ENCODE measurements around the gene FILIP1L.
"Not testable (repeated sequence)": the region's sequence is repeated elsewhere in the genome, so short reads cannot be mapped to it uniquely, and the experiment has no call there.

FILIP1L gene

DNA sequence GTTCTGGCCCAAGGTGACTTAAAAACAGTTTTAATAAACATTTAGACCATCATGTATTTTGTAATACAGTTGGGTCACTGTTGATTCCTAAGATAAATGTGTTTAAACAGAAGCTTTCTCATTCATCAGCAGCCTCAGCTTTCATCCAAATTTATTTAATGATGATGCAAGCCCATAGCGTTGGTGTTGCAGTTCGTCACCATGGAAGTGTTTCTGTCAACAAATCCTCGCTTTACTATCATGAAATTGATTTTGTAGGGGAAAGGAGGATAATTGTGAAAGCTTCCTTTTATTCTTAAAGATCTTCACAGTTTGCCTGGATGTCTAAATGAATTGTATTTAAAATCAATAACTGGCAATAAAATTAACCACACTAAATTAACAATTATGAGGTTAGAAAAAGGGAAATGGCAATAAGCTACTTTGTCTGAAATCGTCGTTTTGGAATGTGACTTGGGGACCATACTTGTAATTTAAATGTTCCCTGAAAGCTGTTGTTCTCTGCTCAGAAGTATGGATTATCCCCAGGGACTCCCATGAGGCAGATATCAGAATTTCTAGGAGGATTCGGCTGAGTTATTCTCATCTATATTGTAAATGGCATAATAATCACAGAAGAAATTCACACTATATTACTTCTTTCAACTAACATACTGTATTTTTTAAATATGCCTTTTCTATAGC lies 267.7 kb downstream of the FILIP1L start:
- DNase-seq, result no peak

DNA sequence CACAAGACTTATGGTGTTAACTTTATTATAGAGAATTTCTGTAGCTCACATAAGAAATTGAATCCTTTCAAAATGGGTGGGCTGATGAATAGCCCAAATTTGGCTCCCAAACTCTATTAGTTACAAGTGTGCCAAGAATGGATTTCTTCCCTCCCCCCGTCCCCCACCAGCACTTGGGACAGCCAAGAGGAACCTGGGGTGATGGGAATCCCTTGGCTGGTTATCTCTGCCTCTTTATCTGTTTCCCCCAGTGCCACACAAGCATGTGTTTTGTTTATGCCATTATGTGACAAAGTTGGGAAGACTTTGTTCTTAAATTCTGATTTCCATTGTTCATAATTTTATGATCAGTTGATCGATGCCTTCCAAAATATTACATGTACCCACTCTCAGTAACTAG lies 268.3 kb downstream of the FILIP1L start:
- no peak for DNase-seq

DNA sequence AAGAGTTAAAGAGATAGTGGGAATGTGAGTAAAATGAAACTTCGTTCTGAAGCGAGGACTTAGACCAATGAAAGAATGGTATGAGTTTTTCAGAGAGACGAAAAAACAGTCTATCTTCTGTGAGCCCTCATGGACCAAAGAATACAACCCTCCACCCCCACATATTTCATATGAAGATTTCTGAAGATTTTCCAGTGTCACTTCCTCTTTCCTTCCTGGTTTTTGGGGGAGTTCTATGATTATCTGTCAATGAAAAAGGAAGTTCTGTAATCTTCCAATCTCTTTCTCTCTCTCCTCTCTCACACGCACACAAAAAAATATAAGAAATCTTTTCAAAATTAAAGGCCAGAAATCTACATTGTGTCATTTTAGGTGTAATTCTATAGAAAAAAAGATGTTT lies 269.0 kb downstream of the FILIP1L start:
- no peak for DNase-seq

DNA sequence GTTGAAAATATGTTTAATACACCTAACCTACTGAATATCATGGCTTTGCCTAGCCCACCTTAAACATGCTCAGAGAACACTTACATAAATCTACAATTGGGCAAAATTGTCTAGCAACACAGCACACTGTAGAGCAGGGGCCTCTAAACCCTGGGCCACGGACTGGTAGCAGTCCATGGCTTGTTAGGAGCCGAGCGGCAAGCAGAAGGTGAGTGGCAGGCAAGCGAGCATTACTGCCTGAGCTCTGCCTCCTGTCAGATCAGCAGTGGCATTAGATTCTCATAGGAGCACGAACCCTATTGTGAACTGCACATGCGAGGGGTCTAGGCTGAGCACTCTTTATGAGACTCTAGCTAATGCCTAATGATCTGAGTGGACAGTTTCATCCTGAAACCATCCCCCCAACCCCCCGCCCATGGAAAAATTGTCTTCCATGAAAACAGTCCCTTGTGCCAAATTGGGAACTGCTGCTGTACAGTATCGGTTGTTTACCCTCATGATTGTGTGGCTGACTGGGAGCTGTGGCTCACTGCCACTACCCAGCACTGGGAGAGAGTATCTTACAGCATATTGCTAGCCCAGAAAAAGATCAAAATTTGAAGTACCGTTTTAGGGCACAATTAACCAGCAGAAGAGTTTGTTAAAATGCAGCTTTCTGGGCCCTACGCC lies 270.6 kb downstream of the FILIP1L start:
- DNase-seq, result peak in 1 of 51 donors; percentile 22

DNA sequence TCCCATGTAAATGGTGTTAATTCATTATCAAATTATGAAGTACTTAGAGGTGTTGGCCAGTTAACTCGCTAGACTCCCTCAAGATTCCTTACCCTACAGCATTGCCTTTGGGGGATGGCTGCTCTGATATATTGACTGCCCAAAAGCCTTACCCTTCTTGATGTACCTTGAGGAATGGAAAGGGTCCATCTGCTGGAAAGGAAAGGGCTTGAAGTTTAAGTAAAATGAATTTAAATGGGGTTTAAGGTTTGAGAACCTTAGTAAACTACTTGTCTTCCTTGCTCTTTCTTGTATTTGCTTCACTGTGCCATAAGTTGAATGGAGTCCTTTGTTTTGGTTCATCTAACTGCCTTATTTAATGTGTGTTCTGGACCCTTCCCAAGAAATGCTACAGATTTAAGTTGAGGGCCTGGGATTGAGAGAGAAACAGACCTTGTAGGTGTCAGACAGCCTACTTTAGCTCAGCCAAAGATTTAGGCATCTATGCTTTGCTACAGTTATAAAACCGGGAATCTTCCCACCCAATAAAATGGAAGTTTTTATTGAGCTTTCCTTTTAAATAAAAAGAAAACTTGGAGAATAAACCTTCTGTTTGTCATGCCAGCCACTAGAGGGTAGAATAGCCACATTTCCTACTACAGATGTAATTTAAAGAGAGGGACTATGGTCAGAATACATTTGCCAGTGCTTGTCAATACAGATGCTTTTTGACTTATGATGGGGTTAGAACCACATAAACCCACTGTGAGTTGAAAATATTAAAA lies 271.3 kb downstream of the FILIP1L start:
- DNase-seq, result peak in 1 of 51 donors; percentile 21

DNA sequence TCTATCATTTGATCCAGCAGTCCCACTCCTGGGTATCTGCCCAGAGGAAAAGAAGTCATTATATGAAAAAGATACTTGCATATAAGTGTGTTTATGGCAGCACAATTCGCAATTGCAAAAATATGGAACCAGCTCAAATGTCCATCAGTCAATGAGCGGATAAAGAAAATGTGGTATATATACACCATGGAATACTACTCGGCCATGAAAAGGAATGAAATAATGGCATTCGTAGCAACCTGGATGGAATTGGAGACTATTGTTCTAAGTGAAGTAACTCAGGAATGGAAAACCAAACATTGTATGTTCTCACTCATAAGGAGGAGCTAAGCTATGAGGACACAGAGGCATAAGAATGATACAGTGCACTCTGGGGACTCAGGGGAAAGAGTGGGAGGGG lies 272.4 kb downstream of the FILIP1L start:
- not testable (repeated sequence) for DNase-seq

DNA sequence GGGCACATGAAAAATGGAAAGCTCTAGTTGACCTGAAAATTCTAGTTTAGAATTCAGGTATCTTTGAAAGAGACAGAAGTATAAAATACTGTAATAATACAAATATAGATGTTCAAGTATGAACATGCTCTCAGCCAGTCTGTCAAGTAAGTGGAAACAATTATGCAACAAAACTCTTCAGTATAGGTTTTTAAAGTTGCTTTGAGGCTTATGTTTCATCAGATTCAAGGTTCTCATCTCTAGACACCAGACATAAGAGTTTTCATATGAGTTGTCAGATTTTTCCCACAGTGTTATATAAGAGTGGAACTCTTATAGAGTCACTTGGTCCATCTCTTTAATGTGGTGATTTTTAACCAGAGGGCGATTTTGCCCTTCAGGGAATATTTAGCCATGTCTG lies 274.7 kb downstream of the FILIP1L start:
- no peak for DNase-seq

DNA sequence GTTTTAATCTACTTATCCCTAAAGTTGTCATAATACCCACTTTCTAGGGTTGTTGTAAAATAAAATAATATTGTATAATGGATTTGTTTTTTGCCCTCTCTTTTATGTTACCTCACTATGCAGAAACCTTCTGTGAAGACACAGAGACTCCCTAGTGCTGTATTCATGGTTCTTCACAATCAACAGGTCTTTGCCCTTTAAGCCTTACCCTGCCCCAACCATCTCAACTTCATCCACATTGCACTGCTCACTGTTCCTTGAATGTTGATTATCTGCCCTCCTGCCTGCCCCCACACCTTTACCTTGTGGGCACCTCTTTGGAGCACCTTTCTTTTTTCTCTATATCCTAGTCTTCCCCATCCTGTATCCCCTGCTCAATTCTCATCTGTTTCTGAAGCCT lies 275.5 kb downstream of the FILIP1L start:
- DNase-seq, result no peak

DNA sequence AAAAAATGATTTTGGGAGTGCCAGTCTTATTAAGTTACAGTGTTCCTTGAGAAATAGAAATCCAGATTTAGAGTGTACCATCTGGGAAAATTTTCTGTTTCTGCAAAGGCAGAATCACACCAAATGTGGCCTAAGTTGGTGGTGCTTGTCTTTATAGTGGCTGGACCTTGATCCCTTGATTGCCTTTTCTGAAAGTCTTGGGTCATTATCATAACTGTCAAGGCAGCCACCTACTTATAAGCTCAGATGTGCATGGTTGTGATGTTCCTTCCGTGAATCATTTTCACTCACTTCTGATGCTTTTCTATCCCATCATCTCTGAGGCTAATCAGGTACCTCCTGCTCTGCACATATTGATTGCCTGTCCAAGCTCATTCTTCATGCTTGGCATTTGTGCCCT lies 276.6 kb downstream of the FILIP1L start:
- DNase-seq, result no peak

DNA sequence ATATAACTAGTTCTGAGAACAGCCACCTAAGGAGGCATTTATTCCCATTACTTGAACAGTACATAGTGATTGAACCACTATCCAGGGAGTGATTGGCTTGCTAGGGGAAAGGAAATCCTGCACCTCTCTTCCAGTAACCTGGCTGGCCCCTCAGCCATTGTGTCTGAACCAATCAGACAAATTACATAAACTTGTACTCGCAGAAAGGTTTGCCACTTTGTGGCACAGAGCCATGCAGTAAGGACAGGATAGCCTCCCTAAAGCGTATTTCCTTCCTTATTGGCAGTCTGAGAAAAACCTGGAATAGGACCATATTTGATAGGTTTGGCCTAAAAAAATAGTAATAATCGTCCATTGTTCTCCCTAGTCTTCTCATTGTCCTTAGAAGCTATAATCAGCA lies 277.6 kb downstream of the FILIP1L start:
- DNase-seq, result no peak

DNA sequence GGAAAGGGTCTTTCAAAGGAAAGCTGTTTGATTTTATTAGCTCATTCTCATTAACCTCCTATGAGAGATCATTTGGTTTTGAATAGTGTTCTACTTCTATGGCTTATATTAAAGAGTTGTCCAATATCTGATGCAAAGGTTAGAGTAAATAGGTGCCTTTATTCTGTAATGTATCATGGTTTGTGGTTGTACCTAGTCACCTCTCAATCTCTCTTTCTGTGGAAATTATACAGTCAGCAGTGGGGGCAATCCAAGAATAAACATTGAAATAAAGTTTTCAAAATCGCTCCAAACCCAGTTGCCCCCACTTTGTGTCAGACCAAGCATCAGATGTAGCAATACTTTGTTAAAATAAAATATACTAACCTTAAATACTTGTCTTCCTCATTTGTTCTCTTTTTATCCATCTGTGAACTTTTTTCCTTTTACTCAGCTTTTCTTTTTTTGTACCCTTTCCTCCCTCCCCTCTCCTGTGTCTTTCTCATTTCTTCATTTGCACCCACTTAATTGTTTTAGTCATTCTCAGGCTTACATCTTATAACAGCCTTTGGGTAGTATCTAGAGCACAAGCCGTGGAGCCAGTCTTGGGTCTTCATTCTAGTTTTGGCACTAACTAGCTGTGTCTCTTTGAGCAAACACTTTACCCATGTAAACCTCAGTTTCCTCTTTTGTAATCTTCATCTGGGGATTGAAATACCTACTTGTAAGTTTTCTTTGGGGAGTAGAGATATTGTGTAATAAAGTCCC lies 279.9 kb downstream of the FILIP1L start:
- no peak for DNase-seq

DNA sequence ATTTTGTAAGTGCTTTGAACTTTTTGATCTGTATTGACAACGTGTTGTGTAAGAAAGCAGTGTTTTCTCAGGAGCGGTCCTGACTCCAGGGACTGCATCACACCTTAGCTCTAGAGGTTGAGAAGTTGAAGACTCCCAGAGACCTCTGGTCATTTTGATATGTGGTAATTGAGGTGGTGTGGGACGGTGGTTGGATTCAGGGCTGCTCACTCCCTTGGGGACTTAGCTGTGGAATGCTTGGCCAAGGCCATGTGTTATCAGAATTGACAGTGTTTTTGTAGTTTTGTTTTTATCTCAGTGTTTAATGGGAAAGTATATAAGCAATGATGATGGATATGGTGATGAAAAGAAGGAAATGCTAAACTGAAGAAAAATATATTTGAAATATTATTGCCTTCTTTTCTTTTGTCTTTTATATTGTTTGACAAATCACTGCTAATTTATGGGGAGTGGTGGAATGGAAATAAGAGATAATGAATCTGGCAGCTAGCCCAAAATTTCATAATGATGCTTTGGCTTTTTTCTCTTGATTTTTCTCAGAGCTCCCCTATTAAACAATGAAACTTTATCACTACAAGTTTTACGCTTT lies 280.6 kb downstream of the FILIP1L start:
- no peak for DNase-seq

DNA sequence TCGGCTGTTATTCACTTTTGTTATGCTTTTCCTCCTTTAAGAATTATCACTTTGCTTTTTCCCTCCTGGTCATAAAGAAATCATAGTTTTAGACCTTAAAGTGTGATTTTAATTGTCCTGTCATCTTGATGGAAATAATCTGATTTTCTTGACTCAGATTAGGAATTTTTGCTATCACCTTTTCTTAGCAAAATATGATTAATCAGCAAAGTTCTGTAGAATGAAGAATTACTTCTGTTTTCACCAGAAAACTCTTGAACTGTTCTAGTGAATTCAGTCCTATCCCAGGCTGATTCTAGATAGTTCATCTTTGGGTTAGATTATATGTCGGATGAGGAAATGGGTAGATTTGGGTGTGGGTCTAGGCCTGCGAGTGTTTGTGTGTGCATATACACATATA lies 284.5 kb downstream of the FILIP1L start:
- no peak for DNase-seq

DNA sequence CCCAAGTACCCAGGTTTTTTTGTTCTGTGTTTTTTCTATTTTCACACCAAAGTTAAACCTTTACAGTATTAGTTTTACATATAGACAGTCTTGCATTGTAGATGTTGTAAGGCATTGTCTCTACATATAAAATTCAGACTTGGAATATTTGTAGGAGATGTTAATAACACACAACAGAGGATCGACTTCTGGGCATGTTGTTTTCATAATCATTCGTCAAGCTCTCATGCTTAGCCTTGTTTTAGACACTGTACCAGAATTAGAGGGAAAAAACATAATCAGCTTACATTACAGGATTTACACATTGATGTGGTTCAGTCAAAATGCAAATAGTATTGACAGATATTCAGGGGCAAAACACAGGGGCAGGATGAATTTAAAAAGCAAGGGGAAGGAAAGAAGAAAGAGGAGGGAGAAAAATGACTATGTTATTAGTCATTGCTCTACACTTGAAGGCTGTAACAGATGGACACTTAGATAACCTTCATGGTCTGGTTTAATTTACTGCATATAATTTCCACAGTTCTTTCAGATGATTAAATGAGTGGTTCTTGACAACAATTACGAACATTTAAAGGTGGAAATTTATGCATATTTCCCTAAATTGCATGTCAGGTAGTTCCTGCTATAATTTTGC lies 289.2 kb downstream of the FILIP1L start:
- no peak for DNase-seq

DNA sequence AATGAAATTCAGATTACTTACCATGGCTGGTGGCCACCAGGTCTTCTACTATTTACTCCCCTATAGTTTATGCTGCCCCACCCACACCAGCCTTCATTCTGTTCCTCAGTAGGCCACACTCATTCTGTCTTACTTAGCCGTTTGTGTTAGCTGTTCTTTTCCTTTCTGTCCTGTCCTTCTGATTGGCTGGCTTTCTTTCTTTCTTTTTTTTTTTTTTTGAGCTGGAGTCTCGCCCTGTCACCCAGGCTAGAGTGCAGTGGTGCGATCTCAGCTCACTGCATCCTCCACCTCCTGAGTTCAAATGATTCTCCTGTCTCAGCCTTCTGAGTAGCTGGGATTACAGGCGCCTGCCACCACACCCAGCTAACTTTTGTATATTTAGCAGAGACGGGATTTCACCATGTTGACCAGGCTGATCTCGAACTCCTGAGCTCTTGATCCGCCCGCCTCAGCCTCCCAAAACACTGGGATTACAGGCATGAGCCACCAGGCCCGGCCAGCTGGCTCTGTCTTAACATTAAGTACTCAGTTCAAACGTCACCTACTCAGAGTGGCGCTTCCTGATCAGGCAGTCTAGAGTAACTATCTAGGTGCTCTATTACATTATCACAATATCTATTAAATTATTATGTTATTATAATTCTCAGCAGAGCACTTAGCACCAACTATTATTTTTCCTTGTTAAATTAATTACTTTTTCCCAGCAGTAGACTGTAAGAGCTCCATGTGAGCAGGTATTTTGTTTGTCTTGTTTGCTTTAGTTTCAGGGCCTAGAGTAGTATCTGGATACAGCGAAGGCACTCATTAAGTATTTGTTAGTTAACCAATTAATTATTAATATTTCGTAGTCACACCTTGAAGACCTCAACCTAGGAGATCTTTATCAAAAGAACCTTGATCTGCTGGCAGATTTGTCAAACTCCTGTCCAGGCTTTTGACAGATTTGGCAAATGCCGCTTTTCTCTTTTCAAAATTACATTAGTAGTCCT lies 290.3 kb downstream of the FILIP1L start:
- DNase-seq, result no peak

DNA sequence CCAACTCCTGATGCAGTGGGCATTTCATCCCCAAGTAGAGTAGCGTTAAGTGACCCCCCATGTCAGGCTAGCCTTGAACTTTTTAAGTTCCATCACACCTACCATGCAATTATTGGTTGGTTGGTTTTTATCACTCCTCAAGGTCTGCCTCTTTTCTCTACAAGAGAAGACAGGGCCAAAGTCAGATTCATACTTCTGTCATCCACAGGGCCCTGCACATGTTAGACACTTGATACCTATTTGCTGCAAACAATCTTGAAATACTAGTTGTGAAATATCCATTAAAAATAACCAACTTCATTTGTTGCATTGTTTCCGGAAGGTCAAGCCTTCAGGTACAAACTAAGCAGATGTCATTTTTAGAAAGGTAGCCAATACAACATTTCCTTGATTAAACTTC lies 295.5 kb downstream of the FILIP1L start:
- no peak for DNase-seq

DNA sequence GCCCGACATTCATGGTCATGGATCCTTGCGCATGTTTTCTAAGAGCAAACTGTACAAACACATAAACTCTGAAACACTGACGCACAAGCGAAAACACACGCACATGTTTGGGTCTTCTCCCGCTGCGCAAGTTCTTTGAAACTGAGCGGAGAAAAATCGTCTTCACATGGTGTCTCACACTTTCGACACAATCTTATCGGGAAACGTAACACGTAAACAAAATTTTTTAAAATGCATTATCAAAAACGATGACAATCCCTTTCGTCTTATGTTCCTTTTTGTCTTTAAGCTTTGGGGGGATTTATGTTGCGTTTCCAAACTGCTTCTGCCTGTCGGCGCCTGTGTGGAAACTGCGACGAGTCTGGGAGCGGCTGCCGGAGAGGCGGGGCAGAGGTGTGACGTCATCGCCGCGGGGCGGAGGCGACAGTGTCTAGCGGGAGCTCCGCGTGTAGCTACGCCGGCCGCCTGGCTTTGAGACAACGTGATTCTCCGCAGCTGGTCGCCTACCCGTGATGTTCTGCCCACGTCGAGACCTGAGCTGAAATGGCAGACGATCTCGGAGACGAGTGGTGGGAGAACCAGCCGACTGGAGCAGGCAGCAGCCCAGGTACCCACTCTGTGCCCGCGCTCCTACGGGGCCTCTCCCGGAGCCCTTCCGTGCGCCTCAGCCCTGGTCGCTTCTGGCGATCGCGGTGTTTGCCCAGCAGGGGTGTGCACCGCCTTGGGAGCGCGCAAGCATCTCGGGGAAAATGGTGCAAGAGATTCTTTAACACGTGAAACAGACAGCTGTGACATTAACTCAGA lies 296.7 kb downstream of the FILIP1L start, which contains the start of gene CMSS1:
TSS of gene CMSS1 (plus strand) at position 426 of the 804 bp plus-strand sequence.
- DNase-seq, result peak; percentile 52 to 97 (median 82)

DNA sequence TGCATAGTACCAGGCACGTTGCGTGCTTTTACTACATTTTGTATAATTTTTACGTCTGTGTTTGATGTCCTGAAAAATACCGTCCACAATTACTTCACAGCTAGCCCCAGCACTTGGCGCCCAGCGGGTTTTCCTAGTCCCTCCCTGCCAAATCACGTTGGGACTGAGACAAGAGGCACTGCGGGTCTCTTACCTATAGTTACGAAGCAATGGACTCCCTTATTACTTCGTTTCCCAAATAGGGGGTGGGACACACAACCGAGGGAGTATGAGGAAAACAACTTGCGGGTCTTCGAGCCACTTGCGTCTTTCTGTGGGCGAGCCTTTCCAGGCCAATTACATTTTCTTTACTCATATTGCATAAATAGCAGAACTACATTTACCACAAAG lies 297.3 kb downstream of the FILIP1L start:
- peak in 5 of 51 donors; percentile 6 to 47 (median 31) for DNase-seq

DNA sequence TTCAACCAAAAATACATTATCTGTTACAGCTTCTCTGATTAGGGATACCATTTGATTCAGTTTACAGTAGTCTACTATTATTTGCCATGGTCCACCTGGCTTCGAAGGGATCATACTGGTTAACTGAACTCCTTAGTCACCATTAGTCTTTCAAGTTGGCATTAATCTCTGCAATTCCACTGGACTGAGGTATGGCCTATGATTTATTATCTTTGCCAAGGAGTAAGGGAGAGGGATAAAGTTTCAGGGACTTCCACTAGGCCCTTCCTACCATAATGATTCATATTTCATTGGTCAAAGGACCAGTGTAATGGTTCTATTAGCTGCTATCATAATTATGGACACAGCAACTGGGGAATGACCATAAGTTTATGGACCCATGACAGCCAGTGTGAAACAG lies 303.9 kb downstream of the FILIP1L start:
- DNase-seq, result no peak

Measured in hypothalamus (tissue), 51 donors.